GM18526 (cell line): ENCODE measurements around the gene MED22.

Experiments used
- POLR2A ChIP-seq: IDR thresholded peaks from 3 replicates; pipeline ENCODE4 v1.6.1; 2011; ENCODE audit not compliant: insufficient read length; ENCODE audit errors: extremely low read depth

MED22 gene

DNA sequence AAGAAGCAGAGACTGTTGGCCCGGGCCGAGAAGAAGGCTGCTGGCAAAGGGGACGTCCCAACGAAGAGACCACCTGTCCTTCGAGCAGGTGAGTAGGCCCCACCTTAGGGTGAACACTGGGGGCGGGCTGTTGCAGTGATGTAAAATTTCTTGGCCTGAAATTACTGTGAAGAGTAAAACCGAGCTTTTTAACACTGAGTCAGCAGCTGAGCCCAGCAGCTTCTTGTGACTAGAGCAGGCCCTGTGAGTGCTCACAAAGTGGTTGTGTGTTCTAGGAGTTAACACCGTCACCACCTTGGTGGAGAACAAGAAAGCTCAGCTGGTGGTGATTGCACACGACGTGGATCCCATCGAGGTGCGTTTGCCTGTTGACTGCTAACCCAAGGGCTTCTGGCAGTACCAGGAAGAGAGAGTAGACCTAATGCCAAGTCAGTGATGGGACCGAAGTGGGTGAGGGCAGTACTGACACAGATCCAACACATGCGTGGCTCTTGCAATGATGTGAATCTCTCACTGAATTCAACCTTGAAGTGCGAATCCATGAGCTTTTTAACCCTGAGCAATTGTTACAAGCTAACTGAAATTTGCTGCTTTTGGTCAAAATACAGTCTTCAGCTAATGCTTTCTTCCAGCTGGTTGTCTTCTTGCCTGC lies 2.2 kb upstream of the MED22 start:
- no peak for TF ChIP-seq POLR2A

DNA sequence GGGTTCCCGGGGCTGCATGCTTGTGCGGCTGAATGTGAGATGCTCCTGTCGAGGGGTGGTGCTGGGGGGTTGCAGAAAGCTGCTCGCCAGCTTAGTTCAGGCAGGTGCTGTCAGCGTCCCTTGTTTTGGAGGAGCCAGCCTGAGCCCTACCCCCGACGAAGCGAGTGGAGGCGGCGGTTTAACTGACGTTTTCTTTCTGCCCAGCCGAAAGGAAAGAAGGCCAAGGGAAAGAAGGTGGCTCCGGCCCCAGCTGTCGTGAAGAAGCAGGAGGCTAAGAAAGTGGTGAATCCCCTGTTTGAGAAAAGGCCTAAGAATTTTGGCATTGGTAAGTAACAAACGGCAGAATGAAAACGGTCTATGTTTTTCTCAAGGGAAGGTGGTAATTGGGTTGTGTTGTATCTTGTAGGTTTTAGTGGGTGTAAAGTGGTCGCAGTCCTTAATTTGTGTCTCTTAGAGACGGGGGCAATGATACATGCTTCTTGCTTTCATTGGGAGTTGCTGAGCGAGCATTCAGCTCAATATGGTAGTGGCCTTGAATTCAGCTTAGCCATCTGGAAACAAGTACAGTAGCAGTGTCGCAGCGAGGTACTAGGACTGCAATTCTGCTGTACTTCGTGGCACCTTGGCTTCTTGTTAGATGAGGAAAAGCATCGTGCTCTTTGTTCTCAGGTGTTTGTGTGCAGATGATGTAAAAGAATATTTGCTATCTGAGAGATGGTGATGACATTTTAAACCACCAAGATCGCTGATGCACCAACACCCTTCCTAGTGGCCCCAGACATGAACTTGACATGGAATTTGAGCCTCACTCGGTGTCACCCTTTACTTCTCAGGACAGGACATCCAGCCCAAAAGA lies 1.0 kb upstream of the MED22 start:
- no peak for TF ChIP-seq POLR2A

DNA sequence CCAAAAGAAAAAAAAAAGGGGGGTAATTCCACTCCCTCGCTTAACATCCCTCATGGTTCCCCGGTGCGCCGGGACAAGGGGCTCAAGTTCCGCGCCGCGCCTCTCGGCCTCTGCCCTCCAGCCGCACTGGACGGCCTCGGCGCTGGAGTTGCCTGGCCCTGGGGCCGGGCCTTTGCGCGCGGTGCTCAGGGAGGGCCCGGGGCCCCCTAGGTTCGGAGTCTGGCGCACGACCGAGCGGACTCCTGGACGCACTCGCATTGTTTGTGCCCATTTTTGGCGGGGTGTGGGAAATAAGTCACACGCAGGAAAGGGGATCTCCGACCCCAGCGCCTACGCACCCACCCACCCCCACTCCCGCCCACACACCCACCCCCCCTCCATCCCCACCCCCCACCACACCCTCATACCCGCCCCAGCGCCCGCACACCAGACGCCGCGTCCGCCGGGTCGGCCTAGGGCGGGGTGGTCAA lies 381 bp downstream of the MED22 start:
- TF ChIP-seq POLR2A: no peak

DNA sequence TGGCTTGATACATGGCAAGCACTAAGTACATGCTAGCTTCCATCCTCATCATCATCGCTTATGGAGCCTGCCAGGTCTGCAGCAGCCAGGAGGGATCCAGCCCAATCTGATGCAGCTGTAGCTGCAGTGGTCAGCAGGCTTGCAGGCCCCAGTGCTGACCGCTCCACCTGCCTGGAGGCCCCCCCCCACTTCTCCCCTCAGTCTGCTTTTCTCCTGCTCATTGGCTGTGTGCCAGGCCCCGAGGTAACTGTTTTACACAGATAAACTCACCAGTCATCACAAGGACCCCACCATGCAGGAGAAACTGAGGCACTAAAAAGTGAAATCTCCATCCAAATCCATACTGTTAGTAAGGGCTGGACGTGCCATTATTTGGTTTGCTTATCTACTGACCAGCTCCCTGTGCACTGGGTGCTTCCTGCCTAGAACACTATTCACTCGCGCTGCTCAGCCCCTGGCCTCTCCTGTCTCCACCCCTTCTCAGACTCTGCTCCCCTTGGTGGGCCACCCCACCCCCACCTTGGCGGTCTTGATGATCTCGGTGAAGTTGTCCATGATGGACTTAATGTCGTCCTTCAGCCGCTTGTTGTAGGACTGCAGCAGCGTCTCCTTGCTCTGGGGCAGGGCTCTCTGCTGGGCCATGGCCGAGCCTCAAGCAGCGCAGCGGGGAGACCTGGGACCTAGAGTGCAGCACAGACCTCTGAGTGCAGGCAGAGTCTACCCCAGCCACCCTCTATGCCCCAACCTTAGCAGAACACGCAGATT lies 1.7 kb downstream of the MED22 start:
- TF ChIP-seq POLR2A: no peak

DNA sequence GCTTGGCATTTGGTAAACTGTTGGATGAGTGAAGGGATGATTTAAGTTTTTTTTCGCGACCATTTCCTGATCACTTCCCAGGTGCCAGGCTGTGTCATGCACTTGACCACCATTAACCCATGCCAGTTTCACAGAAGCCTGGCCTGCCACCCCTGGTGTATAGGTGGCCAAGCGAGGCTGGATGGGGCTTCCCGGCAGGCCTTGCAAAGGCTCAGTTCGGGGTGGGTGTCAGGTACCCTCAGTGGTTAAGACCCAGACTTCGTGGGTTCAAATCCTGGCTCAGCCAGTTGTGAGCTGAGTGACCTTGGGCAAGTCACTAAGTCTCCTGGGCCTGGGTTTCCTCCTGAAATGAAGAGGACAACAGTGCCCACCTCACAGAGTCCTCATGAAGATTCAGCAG lies 2.3 kb downstream of the MED22 start:
- no peak for TF ChIP-seq POLR2A

DNA sequence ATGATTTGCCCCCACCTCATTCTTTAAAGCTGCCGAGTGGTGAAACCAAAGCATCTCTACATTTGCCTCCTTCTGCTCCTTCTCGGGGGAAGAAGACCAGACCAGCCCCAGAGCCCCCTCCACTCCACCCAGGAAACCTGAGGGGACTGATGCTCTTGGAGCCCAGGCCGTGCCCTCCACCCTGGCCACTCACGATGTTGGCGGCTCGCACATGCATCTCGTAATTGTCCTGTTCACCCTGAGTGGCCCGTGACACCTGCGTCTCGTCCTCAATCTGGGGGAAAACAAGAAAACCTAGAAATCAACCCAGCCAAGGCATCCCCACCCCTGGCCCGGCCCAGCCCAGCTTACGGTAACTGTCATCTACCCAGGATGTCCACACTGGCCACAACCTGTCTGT lies 3.0 kb downstream of the MED22 start:
- TF ChIP-seq POLR2A: no peak

DNA sequence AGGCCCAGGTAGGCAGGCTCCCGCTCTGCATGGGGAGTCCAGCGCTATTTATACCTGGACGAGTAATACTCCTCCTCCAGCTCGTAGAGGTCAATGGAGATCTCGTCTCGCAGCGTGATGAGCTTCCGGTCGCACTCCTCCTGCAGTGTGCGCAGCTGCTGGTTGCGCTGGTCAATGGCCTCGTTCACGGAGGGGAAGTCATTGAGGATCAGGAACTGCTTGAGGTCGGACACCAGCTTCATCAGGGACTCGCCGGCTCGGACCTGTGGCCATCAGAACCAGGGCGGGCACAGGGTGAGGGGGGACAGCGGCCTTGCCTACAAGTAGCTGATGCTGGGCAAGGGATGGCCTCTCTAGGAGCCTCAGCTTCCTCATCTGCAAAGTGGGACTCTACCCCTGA lies 3.9 kb downstream of the MED22 start:
- TF ChIP-seq POLR2A: no peak

DNA sequence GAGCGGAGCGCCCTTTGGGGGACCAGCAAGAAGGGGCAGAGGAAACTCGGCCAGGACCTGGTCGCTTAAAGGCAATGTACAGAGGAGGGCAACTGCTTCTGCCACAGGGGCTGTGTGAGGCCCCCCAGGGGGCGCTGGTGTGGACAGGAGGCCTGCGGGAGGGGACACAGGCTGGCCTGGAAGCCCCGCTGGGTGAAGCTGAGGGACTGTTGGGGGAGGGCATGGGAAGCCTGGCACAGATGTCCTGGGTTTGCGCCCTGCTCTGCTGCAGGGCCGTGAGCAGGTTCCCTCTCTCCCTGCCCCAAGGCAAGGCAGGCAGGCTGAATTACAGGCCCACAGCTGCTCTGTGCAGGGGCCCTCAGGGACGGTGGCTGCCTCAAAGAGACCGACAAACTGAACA lies 5.4 kb downstream of the MED22 start:
- TF ChIP-seq POLR2A: no peak

DNA sequence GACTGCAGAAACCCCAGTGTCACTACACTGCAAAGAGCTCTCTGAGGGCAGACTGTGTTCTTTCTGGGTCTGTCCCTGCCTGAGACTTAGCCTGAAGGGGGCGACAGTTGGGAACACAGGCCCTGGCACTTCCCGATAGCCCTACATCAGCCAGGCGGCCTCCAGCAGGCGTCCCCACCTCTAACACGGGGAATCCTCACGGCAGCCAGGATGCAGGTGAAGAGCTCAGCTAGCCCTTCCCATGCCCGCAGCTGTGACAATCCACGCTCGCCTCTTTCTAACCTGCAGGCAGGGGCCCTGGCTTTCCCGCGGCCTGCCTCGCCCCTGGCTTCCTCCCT lies 5.9 kb downstream of the MED22 start:
- no peak for TF ChIP-seq POLR2A

DNA sequence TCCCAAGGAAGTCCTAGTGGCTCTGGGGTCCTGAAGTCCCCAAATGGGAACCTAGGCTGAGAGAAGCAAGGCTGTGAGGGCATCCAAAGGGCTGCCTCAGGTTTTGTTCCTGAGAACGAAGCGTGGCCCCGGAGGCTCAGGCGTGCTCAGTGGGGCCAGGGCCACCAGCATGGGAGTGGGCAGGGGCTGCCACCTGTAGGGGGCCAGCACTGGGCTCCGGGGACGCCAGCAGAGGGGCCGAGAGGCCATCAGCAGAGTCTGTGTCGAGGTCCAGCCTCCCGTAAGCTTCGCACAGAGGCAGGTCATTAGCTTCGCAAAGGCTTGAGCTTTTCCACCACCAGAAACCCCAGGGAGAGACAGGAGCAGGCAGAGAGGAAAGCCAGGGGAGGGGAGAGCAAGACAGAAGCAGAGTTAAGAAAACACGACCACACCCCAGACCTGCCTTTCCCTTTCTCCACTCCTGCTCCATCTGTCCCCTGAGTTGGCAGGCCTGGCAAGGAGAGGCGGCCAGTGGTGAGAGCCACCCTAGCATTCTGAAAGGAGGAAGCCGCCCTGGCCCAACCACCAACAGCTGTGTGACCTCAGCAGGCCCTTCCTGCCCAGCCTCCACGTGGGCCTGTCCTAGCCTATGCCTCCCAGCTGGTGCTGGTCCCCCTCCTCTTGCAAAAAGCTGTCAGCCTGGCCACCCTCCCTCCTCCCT lies 6.4 kb downstream of the MED22 start:
- TF ChIP-seq POLR2A: no peak

DNA sequence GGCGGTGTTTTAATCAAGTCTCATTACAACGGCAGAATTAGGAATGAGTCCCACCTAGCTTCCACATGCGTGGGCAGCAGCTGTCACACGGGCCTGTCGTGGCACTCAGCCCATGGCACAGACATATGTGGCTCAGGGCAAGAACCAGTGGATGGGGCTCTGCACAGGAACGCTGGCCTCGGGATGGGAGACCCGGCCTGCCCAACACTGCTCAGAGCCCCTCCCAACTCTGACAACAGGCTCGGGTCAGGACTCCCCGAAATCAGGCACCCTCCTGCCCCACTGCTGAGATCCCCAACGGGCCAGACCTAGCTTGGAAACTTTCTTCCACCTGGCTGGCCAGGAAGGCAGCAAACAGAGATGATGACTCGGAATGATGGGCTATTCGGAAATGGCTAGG lies 7.0 kb downstream of the MED22 start:
- TF ChIP-seq POLR2A: no peak

DNA sequence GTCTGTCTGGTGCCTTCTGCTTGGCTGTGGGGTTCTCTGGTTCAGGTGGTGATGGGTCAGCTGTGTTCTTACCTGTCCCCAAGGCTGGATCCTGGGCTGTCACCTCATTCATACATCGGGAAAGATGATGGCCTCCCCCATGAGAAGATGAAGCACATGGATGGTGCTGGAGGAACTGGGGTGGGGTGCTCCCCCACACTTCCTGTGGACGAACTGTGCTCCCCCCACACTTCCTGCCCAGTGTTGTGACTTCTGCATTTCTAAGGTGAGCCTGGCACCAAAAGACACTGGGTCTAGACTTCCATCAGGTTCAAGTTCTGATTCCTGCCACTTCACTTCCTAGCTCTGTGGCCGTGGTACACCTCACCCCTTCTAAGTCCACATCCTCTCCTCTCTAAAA lies 7.7 kb downstream of the MED22 start:
- no peak for TF ChIP-seq POLR2A

DNA sequence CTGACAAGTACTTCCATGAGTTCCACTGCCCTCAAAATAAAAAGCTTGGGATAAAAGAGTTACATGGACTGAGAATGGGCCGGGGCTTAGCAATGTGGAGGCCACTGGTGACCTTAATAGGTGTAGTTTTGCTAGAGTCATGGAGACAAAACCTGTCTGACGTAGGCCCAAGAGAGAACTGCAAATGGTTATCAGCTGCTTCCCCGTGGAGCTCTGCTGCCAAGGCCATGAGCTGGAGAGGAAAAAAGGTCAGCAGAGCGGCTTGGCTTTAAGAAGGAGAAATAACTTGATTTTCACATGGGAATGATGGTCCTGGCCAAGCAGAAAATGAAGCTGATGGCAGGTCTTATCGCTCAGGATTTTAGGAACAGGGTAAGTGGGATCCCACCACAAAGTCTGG lies 8.3 kb downstream of the MED22 start:
- no peak for TF ChIP-seq POLR2A

DNA sequence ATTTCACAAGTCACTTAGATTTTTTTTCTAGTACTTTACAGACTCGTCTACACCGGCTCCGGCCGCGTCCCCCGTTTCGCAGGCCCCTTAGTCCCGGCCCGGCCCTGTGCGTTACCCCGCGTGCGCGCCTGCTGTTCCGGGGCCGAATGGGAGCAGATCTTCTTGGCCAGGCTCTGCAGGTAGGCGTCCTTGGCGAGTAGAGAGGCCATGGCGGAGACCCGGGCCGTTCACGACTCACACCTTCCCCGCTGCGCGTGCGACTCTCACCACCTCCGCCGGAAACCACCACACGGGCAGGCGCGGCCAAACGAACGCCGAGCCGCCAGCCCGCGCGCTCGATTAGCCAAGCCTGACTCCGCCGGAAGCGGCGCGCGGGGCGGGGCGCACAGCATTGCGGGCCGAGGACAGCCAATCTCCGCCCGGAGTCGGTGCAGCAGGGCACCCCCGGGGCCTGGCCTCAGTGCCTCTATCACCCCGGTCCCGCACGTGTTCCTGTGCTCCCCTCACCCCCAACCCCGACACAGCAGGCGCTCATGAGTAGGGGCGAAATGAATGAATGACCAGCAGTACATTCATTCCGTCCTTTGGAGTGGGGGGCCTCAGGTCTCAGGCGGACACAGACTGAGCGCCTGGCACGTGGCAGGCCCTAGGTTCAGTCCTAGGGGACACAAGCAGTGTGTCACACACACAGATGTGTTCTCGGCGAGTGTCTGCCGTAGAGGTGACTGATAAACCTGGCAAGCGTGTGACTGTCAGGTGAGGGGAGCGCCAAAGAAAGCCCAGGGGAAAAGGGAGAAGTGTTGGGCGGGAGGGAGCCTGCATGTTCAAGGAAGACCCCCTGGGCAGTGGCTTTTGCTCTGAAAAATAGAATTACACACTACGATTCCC lies 11.8 kb downstream of the MED22 start, which contains the start of gene SURF6:
TSS of gene SURF6 (minus strand) at position 265 of the 888 bp plus-strand sequence. CDS start at position 209, 56 bp downstream.
- TF ChIP-seq POLR2A: peak; percentile 78

DNA sequence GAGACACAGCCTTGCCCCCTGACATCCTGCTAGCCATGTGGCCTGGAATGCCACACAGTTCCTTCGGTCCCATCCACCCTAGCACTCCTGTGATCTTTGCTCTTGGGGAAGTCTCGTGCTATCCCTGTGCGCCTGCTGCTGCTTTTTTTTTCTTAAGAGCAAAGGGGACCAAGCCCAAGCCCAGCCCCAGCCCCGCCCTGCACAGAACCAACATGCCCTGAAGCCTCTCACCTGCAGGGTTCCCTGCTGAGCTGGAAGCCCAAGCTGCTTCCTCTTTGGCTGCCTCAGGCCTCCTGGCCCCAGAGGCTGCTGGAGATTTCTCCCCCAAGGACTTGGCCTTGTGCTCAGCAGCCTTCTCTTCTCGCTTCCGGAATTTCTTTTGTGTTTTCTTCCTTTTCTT lies 13.8 kb downstream of the MED22 start:
- no peak for TF ChIP-seq POLR2A

DNA sequence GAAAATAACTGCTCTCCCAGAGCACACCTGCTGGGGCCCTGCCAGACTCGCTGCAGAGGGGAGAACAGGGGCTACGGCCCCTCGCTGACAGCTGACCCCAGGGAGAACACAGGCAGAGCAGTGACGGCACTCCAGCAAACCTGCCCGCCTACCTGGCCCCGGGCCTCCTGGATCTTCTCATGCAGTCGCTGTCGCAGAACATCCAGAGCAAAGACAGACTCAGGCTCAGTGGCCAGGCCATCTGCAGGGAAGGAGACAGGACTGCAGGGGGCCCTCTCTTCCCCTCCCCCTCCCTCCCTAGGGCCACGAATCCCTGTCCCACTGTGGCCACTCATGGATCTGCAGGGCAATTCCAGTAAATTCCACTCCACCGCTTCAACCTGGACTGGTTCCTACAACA lies 14.4 kb downstream of the MED22 start:
- TF ChIP-seq POLR2A: no peak
